Posterior cingulate gyrus (tissue), 11 donors: Measurements from ENCODE around the gene IL1RAPL2.
A peak's percentile ranks its signal among the peaks of the same experiment; 100 is the strongest.
"Not testable (repeated sequence)": the region's sequence is repeated elsewhere in the genome, so short reads cannot be mapped to it uniquely, and the experiment has no call there.

ENCODE experiments used
- DNase-seq, 10 donors: peaks; one replicate each; pipeline versions ENCODE4 v3.0.0 to v3.0.0-alpha.2; 2020 to 2021; ENCODE audit warnings: mixed read lengths in 3 of 10
- intact Hi-C: fragments of 100-400 bp; cut with DNase I; formaldehyde crosslinking; loops from one replicate; pipeline ENCODE4 v1.15.1; 2023

IL1RAPL2 gene

DNA sequence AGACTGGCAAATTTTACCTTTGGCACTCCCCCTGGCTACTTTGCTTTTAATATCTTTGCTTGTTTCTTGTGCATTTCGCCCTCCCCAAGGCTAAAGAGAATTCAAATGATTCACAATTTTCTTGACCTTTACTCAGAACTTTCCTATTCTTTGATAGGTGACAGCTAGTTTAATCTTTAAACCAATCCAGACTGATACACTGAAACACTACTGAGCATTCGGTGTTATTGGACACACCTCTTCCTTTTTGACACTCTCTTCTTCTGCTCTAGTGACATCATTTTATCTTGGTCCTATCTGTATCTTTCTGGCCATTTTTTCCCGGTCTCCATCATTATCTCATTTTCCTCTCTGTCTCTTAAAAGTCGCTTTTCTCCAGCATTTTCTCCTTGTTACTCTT lies 103.1 kb downstream of the IL1RAPL2 start:
- DNase-seq, result no peak
- intact Hi-C loops, result no loop called here

DNA sequence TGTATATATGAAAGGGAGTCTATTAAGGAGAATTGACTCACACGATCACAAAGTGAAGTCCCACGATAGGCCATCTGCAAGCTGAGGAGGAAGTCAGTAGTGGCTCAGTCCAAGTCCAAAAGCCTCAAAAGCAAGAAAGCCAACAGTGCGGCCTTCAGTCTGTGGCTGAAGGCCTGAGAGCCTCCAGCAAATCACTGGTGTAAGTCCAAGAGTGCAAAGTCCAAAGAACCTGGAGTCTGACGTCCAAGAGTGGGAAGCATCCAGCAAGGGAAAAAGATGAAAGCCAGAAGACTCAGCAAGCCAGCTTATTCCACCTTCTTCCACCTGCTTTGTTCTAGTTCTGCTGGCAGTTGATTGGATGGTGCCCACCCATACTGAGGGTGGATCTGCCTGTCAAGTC lies 104.1 kb downstream of the IL1RAPL2 start:
- intact Hi-C loops, result no loop called here
- DNase-seq, result no peak

GRCh38 chrX:104677517-104677916 lies 111.5 kb downstream of the IL1RAPL2 start:
- peak in 1 of 10 donors; percentile 58 for DNase-seq
- intact Hi-C loops, result not testable (repeated sequence)

DNA sequence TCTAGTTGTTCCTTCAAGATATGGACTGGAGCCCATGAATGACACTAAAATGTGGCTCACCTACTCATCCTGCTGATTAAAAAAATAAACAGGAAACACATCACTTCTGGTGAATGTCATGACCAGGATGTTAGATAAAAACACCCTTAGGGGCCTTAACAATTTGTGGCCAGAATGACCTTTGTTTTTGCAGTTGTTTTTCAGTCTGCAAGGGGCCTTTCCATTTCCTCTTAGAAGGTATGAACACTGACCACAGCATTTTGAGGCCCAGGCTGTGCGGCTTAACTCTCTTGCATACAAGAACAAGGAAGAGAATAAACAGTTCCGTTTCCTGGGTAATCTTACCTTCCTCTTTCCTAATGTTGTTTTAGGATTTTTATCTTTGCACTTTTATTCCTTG lies 113.2 kb downstream of the IL1RAPL2 start:
- intact Hi-C loops, result no loop called here
- DNase-seq, result no peak

DNA sequence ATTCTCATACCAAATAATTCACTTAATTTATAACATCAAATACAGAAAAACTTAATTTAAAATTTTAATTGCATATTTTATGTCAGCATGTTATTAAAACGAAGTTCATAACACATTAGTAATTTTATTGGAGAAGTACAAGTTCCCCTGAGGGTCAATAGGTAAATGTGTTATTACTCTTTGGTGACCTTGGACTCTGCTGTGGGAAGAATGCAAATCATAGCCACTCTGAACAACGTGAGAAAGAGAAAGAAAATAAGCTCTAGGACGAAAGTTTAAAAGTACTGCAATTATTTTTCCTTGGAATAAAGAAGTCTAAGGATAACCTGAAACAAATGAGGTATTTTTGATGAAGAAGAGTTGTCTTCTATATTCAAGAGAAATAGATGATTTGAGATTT lies 115.2 kb downstream of the IL1RAPL2 start:
- no peak for DNase-seq
- intact Hi-C loops, result no loop called here

DNA sequence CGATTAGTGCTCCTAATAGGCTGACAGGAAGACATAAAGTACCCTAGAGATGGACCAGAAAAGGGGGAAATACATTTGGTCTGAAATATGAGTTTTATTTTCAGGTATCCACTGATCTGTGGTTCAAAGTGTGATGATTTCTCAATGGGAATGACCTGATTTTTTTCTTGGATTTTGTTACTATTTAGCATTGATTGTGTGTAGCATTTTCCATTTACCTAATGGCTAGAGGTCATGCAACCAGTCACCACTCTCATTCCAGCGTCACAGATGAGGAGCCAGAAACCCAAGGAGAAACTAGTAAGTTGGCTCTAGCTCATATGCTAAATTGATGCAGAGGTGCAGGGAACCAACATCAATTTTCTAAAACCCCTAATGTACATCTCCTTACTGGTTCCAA lies 118.1 kb downstream of the IL1RAPL2 start:
- intact Hi-C loops, result no loop called here
- DNase-seq, result no peak

- intact Hi-C loops, result no loop called here
- DNase-seq, result no peak
These were observed 129.6 kb downstream of the IL1RAPL2 start for GRCh38 chrX:104695593-104695992.

GRCh38 chrX:104696667-104697066 lies 130.7 kb downstream of the IL1RAPL2 start:
- no peak for DNase-seq
- intact Hi-C loops, result no loop called here

DNA sequence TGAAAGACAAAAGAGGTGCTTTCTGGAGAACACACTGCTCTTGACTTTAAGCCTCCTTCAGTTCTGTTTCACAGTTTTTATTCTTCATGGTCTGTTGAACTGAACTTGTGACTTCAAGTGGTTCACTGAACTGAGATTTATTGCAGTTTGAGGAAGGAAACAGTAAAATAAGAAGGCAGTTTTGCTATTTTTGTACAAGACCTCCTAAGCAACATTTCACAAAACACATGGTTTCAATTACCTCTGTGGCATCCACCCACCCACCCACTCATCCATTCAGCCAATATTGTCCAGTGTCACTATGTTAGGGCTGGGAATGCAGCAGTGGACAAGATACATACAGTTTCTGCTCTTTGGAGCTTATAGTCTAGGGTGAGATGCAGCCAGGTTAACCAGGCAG lies 131.3 kb downstream of the IL1RAPL2 start:
- intact Hi-C loops, result no loop called here
- DNase-seq, result no peak

DNA sequence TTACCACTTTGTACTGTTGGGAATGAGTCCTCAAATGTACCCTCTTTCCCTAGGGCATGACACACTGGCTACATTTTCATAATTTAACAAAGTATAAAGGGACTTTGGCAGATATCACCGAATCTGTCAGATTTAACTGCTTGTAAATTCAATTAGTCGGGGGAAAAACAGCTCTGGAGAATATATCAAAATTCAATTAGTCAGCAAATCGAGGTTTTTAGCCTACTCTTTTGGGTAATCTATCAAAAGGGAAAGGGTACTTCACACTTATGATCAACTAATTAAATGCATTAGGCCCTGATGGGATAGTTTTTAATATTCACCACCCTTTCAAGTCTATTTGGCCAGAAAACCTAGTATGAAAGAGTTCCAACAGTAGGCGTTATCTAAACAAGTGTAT lies 141.0 kb downstream of the IL1RAPL2 start:
- intact Hi-C loops, result no loop called here
- no peak for DNase-seq

GRCh38 chrX:104707572-104707971 lies 141.6 kb downstream of the IL1RAPL2 start:
- no peak for DNase-seq
- intact Hi-C loops, result no loop called here

DNA sequence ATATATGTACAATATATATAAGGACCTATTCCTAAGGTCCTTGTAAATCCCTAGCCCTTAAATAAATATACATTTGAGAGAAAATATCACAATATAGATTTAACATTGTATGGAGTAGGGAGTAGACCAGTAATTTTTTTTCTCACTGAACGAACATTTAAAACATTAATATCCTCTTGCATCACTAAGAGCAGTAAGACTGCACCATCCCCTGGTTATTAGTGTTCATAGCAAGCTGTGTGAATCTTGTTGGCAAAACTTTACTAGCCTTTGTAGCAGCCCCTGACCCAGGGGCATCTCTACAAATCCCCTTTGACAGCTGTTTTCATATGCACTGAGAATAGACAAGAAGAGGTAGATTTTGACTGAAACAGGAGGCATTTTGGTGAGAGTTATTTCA lies 146.5 kb downstream of the IL1RAPL2 start:
- intact Hi-C loops, result no loop called here
- DNase-seq, result no peak

DNA sequence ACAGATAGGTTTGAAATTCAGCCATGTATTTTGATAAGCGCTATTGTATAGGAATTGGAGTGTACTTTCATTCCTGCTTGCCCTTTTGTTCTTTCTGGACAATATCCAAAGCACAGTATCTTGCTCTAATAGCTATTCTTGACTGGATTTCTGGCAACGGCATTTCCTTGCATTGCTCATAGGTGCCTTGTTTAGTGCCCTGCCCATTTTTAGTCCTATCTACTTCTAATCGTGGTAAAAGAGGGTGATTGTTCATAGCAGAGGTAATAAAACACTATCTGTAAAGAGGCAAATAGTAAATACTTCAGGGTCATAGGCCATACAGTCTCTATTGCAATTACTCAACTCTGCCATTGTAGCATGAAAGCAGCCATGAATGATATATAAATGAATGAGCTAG lies 155.9 kb downstream of the IL1RAPL2 start:
- intact Hi-C loops, result no loop called here

GRCh38 chrX:104728456-104728855 lies 162.5 kb downstream of the IL1RAPL2 start:
- DNase-seq, result no peak
- intact Hi-C loops, result no loop called here

More for the DNA sequence above, 155.9 kb downstream of the IL1RAPL2 start:
- DNase-seq, result no peak

- DNase-seq, result no peak
- intact Hi-C loops, result no loop called here
These were observed 176.4 kb downstream of the IL1RAPL2 start for GRCh38 chrX:104742355-104742754.

- intact Hi-C loops, result no loop called here
These were observed 179.2 kb downstream of the IL1RAPL2 start for GRCh38 chrX:104745152-104745551.

DNA sequence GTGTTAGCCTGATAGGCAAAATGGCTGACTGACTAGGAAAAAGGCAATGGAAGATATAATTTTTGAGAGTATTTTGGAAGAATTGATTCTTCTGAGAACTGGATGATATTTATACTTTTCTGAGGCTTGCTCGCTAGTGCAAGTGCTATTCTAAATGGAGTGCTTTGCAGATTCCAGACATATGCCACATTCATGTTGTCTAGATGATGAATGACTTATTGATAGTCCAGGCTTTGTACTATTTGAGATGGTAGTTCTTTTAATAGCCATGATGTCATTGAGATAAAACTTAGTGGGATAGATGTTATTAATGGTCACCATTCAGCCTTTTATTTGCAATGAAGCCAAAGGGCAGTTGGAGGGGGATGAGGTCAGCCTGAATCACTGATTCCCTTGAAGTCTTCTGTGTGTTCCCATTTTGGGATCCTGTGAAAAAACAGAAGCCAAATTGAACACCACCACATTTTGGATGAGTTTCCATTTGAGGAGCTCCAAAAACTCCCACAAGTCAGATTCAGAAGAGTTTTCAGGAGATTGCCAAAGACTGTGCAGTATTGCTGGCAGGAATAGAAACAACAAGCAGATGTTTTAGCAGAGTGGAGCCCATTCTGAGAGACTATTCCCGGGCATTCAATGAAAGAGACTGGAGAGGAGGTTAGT lies 184.1 kb downstream of the IL1RAPL2 start:
- intact Hi-C loops, result no loop called here
- DNase-seq, result no peak

More at GRCh38 chrX:104745152-104745551, 179.2 kb downstream of the IL1RAPL2 start:
- DNase-seq, result no peak

- DNase-seq, result peak in 1 of 10 donors; percentile 28
- intact Hi-C loops, result no loop called here
These were observed 196.6 kb downstream of the IL1RAPL2 start for GRCh38 chrX:104762641-104763040.

DNA sequence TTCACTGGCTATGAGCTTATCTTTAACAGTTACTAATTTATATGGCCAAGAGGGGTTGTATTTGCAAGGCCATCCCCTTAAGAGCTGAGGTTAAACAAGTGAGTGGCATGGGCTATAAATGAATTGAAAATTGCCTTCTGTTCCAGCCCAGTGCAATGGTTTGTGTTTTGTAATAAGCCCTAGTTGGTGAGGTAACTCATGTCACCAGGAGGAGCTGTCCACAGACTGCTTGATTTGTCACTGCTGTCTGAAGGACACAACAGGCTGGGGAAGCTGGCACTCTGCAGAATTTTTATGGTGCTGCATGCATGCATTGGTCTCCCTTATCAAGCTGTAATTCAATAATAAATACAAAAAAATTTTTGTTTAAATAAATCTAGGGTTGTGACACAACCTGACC lies 223.8 kb downstream of the IL1RAPL2 start:
- intact Hi-C loops, result no loop called here
- DNase-seq, result no peak

- intact Hi-C loops, result no loop called here
- DNase-seq, result no peak
These were observed 229.8 kb downstream of the IL1RAPL2 start for GRCh38 chrX:104795804-104796203.

GRCh38 chrX:104803219-104803618 lies 237.2 kb downstream of the IL1RAPL2 start:
- no peak for DNase-seq
- intact Hi-C loops, result no loop called here

GRCh38 chrX:104806346-104806745 lies 240.3 kb downstream of the IL1RAPL2 start:
- DNase-seq, result no peak
- intact Hi-C loops, result no loop called here

GRCh38 chrX:104833401-104833800 lies 267.4 kb downstream of the IL1RAPL2 start:
- intact Hi-C loops, result no loop called here
- DNase-seq, result no peak
